SK-N-MC (cell line): ENCODE data around the gene THOC1.

ENCODE experiments used
- EZH2 ChIP-seq: fragments of 200-600 bp; sonication (generic); IDR thresholded peaks from one replicate; pipeline ENCODE4 v1.6.1; 2017; ENCODE audit warnings: antibody characterized with exemption
- FOXP2 ChIP-seq: optimal IDR thresholded peaks from 2 replicates; pipeline ENCODE3; 2011; ENCODE audit warnings: mild to moderate bottlenecking, moderate library complexity; ENCODE audit not compliant: insufficient read depth; ENCODE audit errors: extremely low read length, control extremely low read depth
- POLR2AphosphoS5 ChIP-seq: IDR thresholded peaks from 2 replicates; pipeline ENCODE4 v1.6.1; 2012; ENCODE audit warnings: mild to moderate bottlenecking, low read depth, low read length, borderline replicate concordance

DNA sequence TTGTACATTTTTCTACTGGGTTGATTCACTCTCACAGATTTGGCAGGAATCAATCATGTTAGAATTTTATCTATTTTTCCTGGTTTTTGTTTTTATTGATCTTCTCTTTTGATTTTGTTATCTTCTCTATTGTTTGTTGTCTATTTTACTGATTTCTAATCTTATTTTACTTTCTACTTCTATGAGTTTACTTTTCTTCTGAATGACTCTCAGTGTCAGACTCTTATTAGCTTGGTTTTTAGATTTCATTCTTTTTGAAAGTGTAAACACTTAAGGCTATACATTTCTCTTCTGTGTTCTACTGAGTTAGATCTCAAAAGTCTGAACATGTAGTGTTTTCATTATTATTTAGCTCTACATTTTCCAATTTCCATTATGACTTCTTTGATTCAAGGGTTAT, 47.1 kb downstream of the THOC1 start:
- TF ChIP-seq EZH2 (no peak), POLR2AphosphoS5 (no peak), FOXP2 (no peak)
